GM12864 (cell line): ENCODE measurements around the gene TMPRSS11F.

Experiments used
- DNase-seq: peaks from one replicate; pipeline ENCODE4 v3.0.0-alpha.2; 2011; ENCODE audit warnings: low read depth
- H3K4me3 ChIP-seq: 2 replicates; pipeline ENCODE4 v1.5.1; 2011; ENCODE audit warnings: mild to moderate bottlenecking, low read depth, low read length, control low read depth
- TF ChIP-seq, protein P1 (sequence below): IDR thresholded peaks from 2 replicates; pipeline ENCODE4 v1.5.1; 2011; ENCODE audit warnings: low read depth, mild to moderate bottlenecking, moderate library complexity, low read length, control low read depth, inconsistent platforms; ENCODE audit errors: missing control alignments

Gene TMPRSS11F

DNA sequence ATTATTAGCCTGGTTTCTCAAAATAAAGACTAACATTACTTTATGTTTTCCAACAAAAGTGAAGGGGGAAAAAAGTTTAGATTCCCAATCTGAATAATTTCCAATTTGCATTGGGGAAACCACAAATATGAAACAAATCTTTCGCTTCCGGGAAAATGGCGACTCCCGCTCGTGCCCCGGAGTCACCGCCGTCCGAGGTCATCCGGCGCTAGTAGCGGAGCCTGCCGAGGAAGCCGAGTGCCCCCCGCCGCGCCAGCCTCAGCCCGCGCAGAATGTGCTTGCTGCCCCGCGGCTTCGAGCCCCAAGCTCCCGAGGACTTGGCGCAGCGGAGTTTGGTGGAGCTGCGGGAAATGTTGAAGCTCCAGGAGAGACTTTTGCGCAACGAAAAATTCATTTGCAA is 91.4 kb downstream of the TMPRSS11F start:
- TF ChIP-seq, protein P1, sequence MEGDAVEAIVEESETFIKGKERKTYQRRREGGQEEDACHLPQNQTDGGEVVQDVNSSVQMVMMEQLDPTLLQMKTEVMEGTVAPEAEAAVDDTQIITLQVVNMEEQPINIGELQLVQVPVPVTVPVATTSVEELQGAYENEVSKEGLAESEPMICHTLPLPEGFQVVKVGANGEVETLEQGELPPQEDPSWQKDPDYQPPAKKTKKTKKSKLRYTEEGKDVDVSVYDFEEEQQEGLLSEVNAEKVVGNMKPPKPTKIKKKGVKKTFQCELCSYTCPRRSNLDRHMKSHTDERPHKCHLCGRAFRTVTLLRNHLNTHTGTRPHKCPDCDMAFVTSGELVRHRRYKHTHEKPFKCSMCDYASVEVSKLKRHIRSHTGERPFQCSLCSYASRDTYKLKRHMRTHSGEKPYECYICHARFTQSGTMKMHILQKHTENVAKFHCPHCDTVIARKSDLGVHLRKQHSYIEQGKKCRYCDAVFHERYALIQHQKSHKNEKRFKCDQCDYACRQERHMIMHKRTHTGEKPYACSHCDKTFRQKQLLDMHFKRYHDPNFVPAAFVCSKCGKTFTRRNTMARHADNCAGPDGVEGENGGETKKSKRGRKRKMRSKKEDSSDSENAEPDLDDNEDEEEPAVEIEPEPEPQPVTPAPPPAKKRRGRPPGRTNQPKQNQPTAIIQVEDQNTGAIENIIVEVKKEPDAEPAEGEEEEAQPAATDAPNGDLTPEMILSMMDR, result no peak
- DNase-seq, result no peak

DNA sequence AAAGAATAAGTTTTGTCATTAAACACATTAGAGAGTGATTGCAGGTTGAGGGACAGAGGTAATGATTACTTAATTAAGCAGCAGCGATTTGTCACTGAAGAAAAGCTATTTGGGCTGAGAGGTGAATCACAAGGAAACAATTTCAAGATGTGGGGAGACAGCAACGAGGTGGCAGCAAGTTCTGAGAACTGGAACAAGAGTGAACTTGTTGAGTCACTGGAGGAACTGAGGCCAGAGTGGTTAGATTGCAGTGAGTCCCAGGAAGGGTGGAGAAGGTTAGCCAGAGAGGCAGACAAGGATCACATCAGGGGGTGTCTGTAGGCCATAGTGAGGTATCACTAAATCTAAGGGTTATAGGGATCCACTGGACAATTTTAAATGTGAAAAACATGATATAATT is 108.5 kb downstream of the TMPRSS11F start:
- TF ChIP-seq, protein P1, result no peak
- no peak for DNase-seq
- no peak overlapping the region for H3K4me3 ChIP-seq

More for the DNA sequence above, 91.4 kb downstream of the TMPRSS11F start:
- H3K4me3 ChIP-seq, result no peak overlapping the region

DNA sequence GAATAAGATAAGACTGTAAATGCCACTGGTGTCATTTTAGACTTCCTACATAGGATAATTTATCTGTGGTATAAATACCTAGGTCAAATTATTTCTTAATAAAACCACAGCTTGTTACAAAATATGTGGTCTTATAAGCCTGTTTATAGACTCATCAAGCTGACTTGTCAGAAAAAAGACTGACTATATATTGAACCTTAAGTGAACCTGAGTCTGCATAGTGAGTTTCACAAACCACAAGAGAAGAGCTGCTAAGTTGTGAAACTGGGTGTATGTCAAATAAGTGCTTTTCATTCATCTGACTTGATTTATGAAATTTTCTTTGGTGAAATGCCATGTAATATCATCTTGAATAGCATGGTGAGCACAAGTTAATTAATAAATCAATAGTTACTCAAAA is 118.0 kb downstream of the TMPRSS11F start:
- TF ChIP-seq, protein P1, result no peak
- no peak for DNase-seq
- no peak overlapping the region for H3K4me3 ChIP-seq
